Left hindlimb (tissue), 1 donor: ENCODE measurements around the gene FAM221B.

Experiments
- DNase-seq: peaks from one replicate; pipeline ENCODE4 v3.0.0-alpha.2; 2018

Gene FAM221B, protein sequence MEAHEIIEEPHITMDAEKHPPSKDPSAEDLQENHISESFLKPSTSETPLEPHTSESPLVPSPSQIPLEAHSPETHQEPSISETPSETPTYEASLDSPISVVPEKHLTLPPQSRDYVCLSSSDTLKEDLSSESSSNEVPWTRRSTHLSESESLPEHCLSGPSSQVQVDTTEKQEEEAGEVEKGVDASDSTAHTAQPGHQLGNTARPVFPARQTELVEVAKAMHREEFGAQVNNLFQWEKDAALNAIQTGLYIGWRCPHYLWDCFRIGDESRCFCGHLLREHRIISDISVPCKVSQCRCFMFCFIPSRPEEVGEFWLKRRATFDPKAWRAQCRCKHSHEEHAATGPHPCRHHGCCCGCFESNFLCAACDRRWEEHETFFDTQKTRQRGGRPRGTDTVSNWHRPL

DNA sequence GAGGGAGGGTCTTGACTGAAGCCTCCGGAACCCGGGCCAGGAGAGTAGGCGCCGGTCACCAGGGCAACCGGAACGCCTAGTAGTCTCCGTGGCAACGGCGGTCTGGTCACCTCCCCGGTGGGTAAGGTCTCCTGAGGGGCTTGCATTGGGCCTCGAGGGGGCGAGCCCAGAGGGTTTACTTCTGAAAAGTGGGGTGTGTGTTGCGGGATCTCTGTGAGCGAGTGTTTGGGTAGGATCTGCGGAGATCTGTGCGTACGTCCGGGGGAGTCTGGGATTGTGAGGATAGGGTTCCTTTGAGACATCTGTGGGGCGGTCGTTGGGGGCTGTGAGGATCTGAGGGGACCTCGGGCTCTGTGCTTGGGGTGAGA lies at the start of gene FAM221B:
Gene FAM221B, minus strand, starts transcription at position 17 of the 368 bp plus-strand sequence. CDS start 2,571 bp downstream, outside the sequence.
- DNase-seq = no peak

DNA sequence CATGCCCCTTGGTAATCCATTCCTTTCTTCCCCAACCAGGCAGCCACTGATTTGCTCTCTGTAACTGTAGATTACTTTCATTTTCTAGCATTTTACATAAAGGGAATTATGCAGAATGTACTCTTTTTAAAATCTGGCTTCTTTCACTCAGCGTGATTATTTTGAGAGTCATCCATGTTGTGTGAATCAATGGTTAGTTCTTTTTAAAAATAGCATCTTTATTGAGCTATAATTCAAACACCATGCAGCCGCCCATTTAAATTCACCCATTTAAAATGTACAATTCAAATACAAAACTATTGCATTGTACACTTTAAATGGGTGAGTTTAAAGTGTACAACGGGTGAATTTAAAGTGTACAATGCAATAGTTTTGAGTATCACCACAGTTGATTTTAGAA lies 44.0 kb upstream of the FAM221B start:
- DNase-seq = no peak

DNA sequence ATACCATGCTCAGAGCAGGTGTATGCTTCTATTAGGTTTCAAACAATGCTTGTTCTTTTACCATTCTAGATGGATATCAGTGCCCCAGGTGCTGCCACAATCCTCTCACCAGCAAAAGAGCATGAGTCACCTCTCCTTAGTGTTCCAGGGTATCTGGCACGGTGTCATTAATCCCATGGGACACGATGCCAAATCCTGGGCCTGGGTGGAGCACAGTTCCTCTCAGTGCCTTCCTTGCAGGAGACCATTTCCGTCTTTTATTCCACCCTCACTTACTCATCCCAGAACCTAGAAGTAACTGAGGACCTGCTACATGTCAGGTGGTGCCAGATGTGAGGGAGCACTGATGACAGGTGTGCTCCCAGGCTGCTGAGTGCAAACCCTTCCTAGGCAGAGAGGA lies 43.0 kb upstream of the FAM221B start:
- DNase-seq = no peak

DNA sequence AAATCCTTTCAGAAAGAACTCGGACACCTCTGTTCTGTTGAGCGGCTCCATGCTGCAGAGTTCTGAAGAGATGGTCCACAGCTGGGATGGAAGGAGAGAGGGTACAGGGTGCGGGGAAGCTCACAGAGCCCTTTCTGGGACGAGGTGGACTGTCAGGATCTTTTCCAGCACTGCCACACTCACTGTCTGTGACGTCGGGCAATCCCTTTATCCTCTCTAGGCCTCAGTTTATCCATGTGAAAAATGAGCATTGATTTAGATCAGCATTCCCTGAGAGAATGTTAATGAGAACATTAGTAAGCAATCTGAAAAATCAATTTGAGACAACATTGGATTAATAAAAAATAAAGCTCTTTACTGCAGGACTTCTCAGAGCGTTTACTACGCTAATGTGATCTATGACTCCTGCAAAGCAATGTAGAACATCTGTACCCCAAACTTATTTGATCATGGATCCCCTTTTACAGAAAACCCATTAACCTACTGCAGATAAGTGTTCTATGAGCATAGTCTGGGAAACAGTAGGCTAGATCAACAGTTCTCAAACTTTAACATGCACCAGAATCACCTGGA lies 41.9 kb upstream of the FAM221B start, which contains the start of gene OR13J1:
Gene OR13J1, minus strand, starts transcription at position 51 of the 573 bp plus-strand sequence. Its CDS starts 0 bp downstream, at position 51.
- DNase-seq = no peak

DNA sequence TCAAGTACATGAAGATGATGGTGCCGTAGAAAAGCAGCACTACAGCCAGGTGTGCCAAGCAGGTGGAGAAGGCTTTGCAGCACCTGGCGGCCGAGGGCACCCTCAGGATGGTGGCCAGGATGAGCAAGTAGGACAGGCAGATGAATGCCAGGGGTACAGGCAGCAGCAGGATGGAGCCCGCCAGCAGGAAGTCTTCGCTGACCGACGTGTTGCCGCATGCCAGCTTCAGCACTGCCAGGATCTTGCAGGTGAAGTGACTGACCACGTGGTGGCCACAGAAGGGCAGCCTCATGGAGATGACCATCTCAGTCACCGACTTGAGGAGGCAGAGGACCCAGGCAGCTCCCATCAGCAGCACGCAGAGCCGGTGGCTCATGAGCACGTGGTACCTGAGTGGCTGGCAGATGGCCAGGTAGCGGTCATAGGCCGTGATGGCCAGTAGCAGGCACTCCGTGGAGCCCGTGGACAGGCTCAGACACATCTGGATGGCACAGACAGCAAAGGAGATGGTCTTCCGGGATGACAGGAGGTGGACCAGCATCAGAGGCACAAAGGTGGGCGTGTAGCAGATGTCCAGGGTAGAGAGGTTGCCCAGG lies 41.2 kb upstream of the FAM221B start:
- DNase-seq = no peak

DNA sequence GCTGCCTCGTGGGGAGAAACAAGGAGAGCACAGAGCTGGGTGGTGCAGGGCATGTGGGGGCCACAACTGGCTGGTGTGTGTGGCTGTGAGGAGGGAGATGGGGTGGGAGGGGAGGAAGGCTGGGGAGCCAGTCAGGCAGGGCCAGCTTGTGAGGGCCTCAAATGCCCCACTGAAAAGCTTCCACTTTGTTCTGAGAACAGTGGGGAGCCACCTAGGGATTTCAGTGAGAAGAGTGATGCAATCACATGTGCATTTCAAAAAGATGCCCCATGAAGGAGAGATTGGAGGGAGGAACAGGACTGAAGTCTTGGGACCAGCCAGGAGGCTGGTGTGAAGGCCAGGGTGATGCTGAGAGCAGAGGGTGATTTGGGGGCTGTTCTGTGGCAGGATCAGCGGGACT lies 40.4 kb upstream of the FAM221B start:
- no peak for DNase-seq

DNA sequence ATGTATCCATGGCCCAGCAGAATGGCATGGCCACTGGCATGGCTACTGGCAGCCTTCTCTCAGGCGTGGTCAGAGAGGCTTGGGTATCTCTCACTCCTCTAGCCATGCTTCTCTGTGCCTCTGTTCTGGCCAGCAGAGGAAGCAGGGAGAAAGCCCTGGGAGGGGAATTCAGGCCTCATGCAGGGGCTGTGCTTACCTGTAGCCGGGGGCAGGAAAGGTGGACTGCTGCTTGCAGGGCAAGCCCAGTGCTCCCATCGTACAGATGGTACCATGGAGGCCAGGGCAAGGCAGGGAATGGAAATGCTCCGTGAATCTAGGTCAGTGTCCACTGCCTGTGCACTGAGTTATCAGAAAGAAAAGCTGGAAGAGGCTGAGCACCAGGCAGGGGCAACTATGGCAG lies 39.0 kb upstream of the FAM221B start:
- DNase-seq = no peak

DNA sequence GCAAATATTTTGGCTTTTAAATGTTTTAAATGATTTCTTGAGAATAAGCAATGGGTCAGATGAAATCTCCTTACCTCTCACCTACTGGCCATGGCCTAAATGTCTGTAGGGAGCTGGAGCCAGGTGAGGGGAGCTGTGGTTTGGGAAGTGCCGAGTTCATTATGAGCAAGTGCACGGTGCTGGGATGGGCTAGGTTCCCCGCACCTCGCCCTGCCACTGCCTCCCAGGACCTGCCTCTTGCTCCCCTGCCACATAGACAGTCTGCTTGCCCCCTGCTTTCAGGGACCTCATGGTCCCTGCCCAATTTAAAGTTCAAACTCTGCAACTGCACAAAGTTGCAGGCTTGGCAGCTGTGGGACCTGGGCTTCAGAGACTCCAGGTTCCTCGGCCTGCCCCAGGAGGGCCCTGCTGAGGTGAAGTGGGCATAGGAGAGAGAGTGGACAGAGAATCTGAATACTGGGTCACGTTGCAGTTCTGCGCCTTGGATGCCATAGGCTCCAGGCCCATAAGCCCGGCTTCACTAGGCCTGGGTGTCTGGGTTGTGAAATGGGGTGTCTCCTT lies 36.2 kb upstream of the FAM221B start:
- DNase-seq = no peak

DNA sequence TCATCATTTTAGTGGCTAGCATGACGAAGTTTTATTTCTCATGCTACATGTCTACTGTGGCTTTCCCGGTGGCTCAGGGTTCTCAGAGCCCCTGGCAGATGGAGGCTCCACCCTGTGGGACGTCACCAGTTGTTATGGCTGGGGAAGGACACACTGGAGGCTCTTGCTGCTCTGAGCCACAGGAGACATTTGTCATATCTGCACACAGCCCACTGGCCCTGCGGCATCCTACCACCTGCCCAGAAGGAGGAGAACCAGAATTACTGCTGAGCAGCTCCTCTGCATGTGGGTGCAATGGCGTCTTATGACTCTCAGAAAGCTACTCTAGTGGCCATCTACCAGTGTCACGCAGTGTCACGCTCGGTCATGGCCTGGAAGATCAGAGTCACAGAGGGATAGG lies 35.1 kb upstream of the FAM221B start:
- DNase-seq = no peak

DNA sequence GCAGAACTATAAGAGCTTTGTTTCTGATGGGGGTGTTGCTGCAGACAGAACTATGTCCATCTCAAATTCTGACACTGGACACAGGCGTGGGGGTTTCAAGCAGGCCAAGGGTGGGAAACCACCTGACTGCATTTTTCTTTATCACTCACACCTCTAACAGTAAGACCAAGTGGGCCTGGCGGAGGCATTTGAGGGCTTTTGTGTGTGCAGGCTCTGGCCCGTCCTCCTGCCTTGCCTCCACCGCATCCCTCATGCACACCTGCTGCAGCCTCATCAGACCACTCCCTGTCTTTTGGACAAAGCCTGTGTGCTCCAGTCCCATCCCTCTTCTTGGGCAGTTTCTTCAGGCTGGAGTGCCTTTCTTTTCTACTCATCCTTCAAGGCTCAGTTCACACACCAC lies 33.8 kb upstream of the FAM221B start:
- no peak for DNase-seq

DNA sequence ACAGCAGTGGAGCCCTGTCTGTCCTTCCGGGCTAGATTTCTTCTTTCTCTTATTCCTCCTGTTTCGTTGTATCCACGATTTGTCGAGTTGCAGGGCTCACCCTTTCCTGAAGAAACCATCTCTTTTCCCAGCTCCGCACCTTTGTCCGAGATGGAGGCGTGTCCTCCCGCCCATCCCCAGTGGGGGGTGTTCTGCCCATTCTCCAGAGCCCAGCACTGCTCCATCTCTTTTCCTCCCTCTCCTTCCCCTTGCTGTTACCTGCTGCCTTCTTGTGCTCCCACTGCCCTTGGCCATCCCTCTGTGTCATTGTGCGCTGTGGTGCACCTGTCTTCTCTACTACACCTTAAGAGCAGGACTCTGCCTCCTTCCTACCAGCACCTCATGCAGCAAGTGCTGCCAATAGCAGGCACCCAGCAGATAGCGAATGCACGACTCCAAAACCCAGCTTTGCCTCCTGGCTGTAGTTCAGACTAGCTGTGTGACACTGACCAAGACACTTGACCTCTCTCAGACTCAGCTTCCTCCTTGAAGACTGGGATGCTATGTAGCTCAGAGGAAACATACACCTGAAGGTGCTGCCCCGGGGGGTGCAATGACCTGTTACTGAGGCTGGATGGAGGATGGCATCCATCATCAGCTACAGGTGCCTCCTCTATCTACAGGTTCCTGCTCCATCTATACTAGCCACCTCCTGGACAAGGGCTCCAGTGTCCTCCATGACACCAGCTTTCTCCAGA lies 32.8 kb upstream of the FAM221B start:
- DNase-seq = no peak

DNA sequence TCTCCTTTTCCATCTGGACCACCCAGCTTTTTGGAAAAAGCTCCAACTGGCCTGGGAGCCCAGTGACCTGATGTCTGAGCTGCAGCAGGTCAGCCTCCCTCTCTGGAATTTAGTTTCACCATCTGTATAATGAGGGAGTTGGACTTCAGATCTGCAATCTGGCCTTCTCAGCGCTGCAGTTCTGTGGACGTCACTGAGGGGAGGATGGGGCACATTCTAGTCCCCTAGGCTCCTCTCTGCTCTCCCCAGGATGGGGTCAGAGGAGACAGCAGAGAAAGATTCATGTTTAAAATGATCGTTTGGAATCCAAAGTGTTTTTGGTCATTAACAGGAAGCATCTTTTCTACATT lies 31.4 kb upstream of the FAM221B start:
- DNase-seq = no peak

DNA sequence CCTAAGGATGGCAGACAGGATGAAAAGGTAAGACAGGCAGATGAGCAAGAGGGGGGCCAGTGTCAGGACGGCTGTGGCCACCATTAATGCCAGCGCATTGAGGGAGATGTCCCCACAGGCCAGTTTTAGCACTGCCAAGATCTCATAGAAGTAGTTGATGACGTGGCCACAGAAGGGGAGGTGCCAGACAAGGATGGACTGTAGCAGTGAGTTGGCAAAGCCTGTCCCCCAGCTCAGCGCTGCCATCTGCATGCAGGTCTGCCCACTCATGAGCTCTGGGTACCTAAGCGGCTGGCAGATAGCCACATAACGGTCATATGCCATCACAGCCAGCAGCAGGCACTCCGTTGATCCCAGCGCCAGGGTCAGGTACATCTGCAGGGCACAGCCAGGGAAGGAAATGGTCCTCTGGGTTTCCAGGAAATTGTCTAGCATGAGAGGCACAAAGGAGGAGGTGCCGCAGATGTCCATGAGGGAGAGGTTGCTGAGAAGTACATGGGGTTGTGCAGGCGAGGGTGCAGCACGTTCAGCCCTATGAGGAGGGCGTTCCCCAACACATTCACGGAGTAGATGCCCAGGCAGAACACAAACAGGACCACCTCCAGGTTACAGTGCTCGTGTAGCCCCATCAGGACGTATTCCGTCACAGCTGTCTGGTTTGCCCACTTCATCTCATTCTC lies 30.9 kb upstream of the FAM221B start:
- no peak for DNase-seq

DNA sequence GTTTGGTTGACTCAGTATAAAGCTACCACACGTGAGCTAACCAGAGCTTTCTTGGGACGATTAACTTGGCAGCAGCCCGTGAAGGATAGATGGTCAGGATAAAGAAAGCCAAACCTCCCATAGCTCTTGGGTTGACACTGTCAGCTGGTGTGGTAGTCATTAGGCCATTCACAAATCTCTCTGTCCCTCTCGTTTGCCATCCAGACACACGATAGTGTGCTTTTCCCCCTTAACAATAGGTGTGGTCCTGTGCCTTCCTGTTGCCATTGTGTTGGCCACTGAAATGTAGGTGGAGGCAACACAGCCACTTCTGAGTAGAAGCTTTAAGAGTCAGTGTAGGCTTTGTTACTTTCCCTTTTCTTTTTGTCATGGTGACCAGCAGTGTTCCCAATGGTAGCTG lies 29.9 kb upstream of the FAM221B start:
- no peak for DNase-seq

DNA sequence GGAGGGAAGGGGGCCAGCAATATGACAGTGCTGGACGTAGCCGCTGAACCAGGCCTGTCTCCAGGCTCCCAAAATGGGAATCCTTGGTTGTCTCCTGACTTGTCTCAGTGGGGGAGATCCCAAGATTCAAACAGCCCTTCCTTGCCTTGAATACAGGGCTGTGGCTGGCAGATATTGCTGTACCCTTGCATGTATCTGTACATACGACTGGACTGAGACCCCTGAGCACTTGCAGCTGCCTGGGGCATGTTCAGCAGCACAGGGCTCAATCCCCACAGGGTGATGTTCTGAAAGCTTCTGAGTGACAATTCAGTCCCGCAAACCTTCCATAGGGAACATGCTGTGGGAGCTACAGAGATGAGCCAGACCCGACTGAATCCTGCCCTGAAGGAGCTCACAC lies 28.4 kb upstream of the FAM221B start:
- no peak for DNase-seq

DNA sequence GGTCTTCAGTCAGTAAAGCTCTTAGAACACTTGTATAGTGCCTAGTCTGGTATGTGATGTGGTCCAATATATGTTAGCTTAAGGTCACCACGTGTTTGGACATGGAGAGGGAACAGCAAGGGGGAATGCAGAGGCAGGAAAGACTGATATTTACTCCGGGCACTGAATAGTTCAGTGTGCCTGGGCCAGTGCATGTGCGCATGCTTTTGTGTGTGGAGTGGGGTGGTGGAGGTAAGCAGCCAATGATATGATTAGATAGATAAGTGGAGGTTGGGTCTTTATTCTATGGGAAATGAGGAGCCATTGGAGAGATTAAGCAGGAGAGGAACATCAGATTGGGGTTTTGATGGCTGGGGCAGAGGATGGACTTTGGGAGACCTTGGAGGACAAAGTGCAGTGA lies 27.7 kb upstream of the FAM221B start:
- DNase-seq = no peak

DNA sequence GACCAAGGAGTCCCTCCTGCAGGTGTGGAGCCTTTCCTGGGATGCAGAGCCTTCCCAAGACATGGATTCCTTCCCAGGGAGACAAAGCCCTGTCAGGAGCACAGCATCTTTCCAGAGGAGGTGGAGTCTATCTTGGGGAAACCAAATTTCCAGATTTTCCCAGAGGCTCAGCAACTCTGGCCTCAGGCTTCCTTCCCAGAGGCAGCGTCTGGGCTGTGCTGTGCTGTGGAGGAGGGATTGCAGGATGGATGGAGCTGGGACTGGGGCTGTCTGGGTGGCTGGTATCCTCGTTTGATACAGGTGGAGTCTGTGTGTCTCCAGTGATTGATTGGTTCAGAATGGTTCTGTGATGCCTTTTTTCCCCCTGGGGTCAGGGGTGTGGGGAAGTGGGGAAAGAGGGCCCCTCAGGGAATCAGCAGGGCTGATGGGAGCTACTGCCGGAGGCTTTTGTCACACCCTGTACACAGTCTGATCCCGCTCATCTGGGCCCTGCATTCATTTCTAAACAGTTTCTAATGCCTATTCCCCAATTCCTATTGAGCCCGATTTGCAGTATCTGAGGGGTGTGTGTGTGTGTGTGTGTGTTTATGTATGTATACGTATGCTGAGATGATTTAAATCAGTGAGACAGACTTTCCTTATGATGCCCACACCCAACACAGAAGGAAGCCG lies 25.7 kb upstream of the FAM221B start:
- no peak for DNase-seq

DNA sequence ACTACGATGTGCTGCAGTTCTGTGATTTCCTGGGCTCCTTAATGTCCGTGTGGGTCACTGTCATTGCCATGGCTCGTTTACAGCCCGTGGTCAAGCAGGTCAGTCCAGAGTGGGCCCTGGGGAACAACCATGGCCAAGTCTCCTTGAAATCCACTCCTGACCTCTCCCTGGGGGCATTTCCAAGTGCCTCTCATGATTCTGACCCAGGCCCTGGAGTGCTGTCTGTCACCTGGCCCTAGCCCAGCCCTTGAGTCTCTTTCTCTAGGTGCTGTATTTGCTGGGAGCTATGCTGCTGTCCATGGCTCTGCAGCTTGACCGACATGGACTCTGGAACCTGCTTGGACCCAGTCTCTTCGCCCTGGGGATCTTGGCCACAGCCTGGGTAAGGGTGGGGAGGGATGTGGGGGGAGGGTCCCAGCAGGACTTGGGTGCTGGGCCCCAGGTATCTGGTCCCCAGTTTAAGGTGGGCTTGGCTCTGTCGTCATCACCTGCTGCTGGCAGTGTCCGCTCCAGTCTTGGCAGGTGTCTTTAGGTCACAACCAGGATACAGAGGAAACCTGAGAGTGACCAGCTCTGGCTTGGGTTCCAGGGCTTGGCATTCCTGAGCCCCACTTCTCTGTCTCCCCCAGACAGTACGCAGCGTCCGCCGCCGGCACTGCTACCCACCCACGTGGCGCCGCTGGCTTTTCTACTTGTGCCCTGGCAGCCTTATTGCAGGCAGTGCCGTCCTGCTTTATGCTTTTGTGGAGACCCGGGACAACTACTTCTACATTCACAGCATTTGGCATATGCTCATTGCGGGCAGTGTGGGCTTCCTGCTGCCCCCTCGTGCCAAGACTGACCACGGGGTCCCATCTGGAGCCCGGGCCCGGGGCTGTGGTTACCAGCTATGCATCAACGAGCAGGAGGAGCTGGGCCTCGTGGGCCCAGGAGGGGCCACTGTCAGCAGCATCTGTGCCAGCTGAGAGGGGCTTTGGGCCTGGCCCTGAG lies 24.6 kb upstream of the FAM221B start:
- no peak for DNase-seq

DNA sequence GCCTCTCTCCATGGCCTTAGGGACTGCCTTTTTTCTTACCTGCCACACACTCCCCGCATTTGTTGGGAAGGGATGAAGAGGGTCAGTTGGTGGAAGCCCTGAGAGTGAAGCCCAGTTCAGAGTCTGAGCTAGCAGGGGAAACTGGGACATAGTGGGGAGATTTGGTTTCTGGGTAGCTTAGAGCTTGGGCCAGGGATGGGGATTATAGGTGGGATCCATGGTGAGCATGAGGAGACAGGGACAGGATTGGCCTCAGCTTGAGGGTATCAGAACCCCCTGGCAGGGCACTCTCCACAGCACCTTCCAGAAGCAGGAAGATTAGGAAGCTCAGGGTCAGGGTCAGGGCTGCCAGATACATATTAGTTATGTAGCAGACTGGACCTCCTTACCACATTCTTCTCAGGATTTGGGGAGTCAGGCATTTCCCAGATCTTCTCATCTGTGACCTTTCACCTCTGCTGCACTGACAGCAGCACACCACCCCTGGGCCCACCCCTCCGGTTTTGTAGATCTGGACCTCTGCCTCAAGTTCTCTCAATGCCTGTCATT lies 23.8 kb upstream of the FAM221B start:
- no peak for DNase-seq

DNA sequence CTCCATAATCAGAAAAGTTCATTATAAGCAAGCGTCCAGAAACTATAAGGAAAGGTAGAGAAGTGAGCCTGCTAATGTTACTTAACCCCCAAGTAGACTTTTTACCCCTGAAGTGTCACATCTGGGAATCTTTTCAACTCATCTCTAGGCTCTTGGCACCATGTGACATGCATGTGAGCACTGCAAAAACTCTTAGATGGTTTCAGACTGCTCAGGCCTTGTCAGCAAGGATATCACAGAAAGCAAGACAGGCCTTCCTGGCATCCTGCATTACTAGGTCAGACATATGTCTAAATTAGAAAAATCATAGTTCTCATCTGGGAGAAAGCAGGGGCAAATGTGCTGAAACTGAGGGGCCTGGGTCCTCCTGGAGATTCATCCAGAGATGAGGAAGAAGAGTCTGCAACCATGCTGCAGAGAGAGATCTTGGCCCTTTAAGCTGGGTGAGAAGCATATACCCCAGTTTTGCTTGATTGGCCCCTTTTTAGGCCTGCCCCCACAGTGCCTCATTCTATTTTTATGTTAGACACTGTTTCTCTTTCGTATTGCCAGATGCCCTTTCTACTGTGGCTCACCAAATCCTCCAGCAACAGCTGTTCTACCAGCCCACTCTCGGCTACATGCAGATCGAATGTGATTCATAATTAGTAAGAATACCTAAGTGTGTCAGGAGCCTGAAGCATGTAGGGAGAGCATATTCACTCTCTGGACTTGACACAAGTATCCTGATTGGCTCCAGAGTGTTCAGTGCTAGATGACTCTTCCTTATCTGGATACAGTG lies 19.4 kb upstream of the FAM221B start:
- no peak for DNase-seq
